Activated CD4-positive, alpha-beta memory T cell treated with anti-CD3 and anti-CD28 coated beads for 36 hours (primary cell): Measurements from ENCODE around the gene GOLGA6C. TPM values are rescaled to one million over a fixed set of nuclear protein-coding genes. Genes with fewer than 3 reads are reported as not detected.
"Not testable (repeated sequence)": the region's sequence is repeated elsewhere in the genome, so short reads cannot be mapped to it uniquely, and the experiment has no call there.

Experiments
- CTCF ChIA-PET: fragments of 350-600 bp; sonication (Branson Sonifier 250); formaldehyde crosslinking; loops from one replicate; lab custom pipeline; 2021; ENCODE audit warnings: antibody characterized with exemption, inconsistent platforms; lab: Charles Lee
- POLR2A ChIA-PET: fragments of 350-600 bp; sonication (Branson Sonifier 250); formaldehyde crosslinking; loops from one replicate; lab custom pipeline; 2021; ENCODE audit warnings: antibody characterized with exemption; lab: Charles Lee
- DNase-seq: peaks from one replicate; pipeline ENCODE4 v3.0.0-alpha.2; 2020
- H3K27ac Mint-ChIP-seq: one replicate; pipeline ENCODE4 v1.8.0; 2021; ENCODE audit warnings: mixed read lengths
- H3K27me3 Mint-ChIP-seq: one replicate; pipeline ENCODE4 v1.8.0; 2021; ENCODE audit warnings: mixed read lengths
- H3K36me3 Mint-ChIP-seq: one replicate; pipeline ENCODE4 v1.8.0; 2021; ENCODE audit warnings: mixed read lengths
- H3K4me1 Mint-ChIP-seq: one replicate; pipeline ENCODE4 v1.8.0; 2021; ENCODE audit warnings: low read depth, mixed read lengths
- H3K4me3 Mint-ChIP-seq: one replicate; pipeline ENCODE4 v1.8.0; 2021; ENCODE audit warnings: mild to moderate bottlenecking, mixed read lengths
- H3K9me3 Mint-ChIP-seq: one replicate; pipeline ENCODE4 v1.8.0; 2021; ENCODE audit warnings: mixed read lengths
- intact Hi-C: fragments of 100-400 bp; cut with micrococcal nuclease; formaldehyde crosslinking; loops from one replicate; pipeline ENCODE4 v1.15.1; 2023
- total RNA-seq, 2 experiments: library from RNA; stranded (reverse); gene quantifications; one replicate each; pipeline ENCODE4 v1.2.3, GENCODE V29; 2021

The GOLGA6C gene
- total RNA-seq, 2 experiments from 2014 or later: not detected

DNA sequence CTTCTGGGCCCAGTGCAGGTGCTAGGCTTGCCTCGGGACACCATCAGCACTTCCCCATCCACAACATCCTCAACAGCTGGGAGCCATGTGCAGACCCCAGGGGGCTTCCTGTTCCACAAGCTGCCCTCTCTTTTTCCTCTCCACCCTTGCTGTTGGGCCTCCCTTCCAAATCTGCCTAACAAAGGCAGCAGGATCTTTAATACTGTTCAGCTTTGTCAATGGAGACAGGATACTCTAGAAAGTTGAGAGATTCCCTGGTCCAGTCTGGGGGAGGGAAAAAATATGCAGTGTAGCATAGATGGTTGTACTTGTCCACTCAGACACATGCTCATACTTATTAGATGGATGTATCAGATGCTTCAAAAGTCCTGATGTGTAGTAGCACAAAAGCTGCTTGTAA lies 20.4 kb downstream of the GOLGA6C start:
- H3K27me3 Mint-ChIP-seq, H3K27ac Mint-ChIP-seq, H3K4me3 Mint-ChIP-seq, CTCF ChIA-PET, DNase-seq, POLR2A ChIA-PET, H3K4me1 Mint-ChIP-seq, H3K9me3 Mint-ChIP-seq, H3K36me3 Mint-ChIP-seq: not testable (repeated sequence)
- intact Hi-C loops: loop anchor here (10.0 kb wide), 1 partner anchor 974 kb away; no protein-coding TSS in a partner anchor

GRCh38 chr15:75282572-75282971 lies 24.4 kb downstream of the GOLGA6C start, which contains the start of gene GOLGA6D:
Gene GOLGA6D, plus strand, starts transcription at chr15:75282835. Its CDS starts 41 bp downstream, at chr15:75282876.
- H3K4me1 Mint-ChIP-seq, intact Hi-C loops, H3K36me3 Mint-ChIP-seq, H3K9me3 Mint-ChIP-seq, POLR2A ChIA-PET, H3K4me3 Mint-ChIP-seq, DNase-seq, H3K27ac Mint-ChIP-seq, H3K27me3 Mint-ChIP-seq, CTCF ChIA-PET: not testable (repeated sequence)

- intact Hi-C loops, H3K4me3 Mint-ChIP-seq, H3K9me3 Mint-ChIP-seq, H3K36me3 Mint-ChIP-seq, H3K27me3 Mint-ChIP-seq, CTCF ChIA-PET, DNase-seq, POLR2A ChIA-PET, H3K27ac Mint-ChIP-seq, H3K4me1 Mint-ChIP-seq: not testable (repeated sequence)
Observed at GRCh38 chr15:75284152-75284551, 26.0 kb downstream of the GOLGA6C start.

- H3K9me3 Mint-ChIP-seq, H3K4me1 Mint-ChIP-seq, H3K27ac Mint-ChIP-seq, POLR2A ChIA-PET, DNase-seq, H3K27me3 Mint-ChIP-seq, intact Hi-C loops, H3K36me3 Mint-ChIP-seq, CTCF ChIA-PET, H3K4me3 Mint-ChIP-seq: not testable (repeated sequence)
Observed at GRCh38 chr15:75293660-75294059, 35.5 kb downstream of the GOLGA6C start.

- DNase-seq, H3K27ac Mint-ChIP-seq, H3K36me3 Mint-ChIP-seq, H3K9me3 Mint-ChIP-seq, H3K4me1 Mint-ChIP-seq, H3K27me3 Mint-ChIP-seq, H3K4me3 Mint-ChIP-seq, intact Hi-C loops, POLR2A ChIA-PET: not testable (repeated sequence)
- CTCF ChIA-PET: interaction anchor here (0.6 to 0.8 kb wide), 2 partner anchors 95 to 265 kb away, joined by 3 read pairs; no protein-coding TSS in a partner anchor
Observed at GRCh38 chr15:75298541-75299310, 40.6 kb downstream of the GOLGA6C start.

- H3K36me3 Mint-ChIP-seq, POLR2A ChIA-PET, H3K9me3 Mint-ChIP-seq, H3K4me3 Mint-ChIP-seq, intact Hi-C loops, H3K27ac Mint-ChIP-seq, H3K4me1 Mint-ChIP-seq, H3K27me3 Mint-ChIP-seq: not testable (repeated sequence)
- CTCF ChIA-PET: interaction anchor here (1.5 kb wide), 1 partner anchor 9 kb away, joined by 4 read pairs; no protein-coding TSS in a partner anchor
- peak; percentile 77 for DNase-seq
Observed at GRCh38 chr15:75299311-75299688, 41.2 kb downstream of the GOLGA6C start.

DNA sequence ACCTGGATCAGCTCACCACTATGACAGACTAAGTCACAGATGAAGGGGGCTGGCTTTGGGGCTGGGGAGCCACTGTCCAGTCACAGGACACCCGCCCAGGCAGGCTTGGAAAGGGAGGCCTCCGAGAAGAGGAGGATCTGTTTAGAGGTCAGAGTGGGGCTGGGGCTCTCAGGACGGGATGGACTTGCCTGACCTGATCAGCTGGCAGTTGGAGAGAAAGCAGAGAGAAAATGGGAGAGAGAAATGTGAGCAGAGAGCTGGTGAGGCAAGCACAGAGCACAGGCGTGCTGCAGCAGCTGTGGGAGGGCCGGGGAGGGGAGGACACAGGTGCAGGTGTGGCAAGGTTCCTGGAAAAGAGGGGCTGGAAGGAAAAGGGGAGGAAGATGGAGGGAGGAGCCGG lies 41.9 kb downstream of the GOLGA6C start:
- H3K36me3 Mint-ChIP-seq, DNase-seq, H3K4me3 Mint-ChIP-seq, H3K27ac Mint-ChIP-seq, H3K27me3 Mint-ChIP-seq, POLR2A ChIA-PET, intact Hi-C loops, H3K9me3 Mint-ChIP-seq, H3K4me1 Mint-ChIP-seq: not testable (repeated sequence)
- CTCF ChIA-PET: interaction anchor here (1.5 kb wide), 1 partner anchor 8 kb away, joined by 4 read pairs; no protein-coding TSS in a partner anchor

DNA sequence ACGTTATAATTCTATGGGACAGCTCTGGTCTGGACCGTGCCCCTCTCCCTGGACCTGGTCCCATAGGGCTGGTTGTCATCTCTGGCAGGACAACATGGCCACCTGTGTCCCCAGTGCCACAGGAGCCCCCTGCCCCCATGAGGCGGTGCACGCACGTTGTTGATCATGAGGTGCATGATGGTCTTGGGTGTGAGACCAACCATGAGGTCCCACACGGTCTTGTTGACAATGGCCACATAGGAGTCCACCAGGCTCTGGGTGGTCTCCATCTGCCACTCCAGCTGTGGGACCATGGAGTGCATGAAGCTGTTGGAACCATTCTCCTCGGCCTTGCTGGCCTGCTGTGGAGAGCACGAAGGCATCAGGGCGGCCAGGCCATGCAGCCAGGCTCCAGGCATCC lies 44.2 kb downstream of the GOLGA6C start:
- H3K27me3 Mint-ChIP-seq: peaks cover 12% of the 10 kb centered on the region
- H3K4me1 Mint-ChIP-seq: no peaks in the 10 kb centered on the region
- ChIA-PET CTCF (no interaction called here), POLR2A (no interaction called here)
- H3K4me3 Mint-ChIP-seq: no peak overlapping the region
- no peak overlapping the region for H3K27ac Mint-ChIP-seq
- no peaks in the 10 kb centered on the region for H3K9me3 Mint-ChIP-seq
- intact Hi-C loops: no loop called here
- no peaks in the 10 kb centered on the region for H3K36me3 Mint-ChIP-seq
- DNase-seq: no peak

GRCh38 chr15:75302753-75303152 lies 44.6 kb downstream of the GOLGA6C start:
- CTCF ChIA-PET, H3K4me1 Mint-ChIP-seq, intact Hi-C loops, H3K27ac Mint-ChIP-seq, H3K36me3 Mint-ChIP-seq, DNase-seq, POLR2A ChIA-PET, H3K4me3 Mint-ChIP-seq, H3K9me3 Mint-ChIP-seq: not testable (repeated sequence)
- peaks cover 15% of the 10 kb centered on the region for H3K27me3 Mint-ChIP-seq

GRCh38 chr15:75306188-75306587 lies 48.1 kb downstream of the GOLGA6C start:
- Mint-ChIP-seq H3K4me1 (no peaks in the 10 kb centered on the region), H3K36me3 (no peaks in the 10 kb centered on the region), H3K4me3 (no peak overlapping the region), H3K27me3 (peaks cover 20% of the 10 kb centered on the region), H3K27ac (no peak overlapping the region), H3K9me3 (no peaks in the 10 kb centered on the region)
- no peak for DNase-seq
- intact Hi-C loops: no loop called here
- POLR2A ChIA-PET: no interaction called here
- CTCF ChIA-PET: no interaction called here

DNA sequence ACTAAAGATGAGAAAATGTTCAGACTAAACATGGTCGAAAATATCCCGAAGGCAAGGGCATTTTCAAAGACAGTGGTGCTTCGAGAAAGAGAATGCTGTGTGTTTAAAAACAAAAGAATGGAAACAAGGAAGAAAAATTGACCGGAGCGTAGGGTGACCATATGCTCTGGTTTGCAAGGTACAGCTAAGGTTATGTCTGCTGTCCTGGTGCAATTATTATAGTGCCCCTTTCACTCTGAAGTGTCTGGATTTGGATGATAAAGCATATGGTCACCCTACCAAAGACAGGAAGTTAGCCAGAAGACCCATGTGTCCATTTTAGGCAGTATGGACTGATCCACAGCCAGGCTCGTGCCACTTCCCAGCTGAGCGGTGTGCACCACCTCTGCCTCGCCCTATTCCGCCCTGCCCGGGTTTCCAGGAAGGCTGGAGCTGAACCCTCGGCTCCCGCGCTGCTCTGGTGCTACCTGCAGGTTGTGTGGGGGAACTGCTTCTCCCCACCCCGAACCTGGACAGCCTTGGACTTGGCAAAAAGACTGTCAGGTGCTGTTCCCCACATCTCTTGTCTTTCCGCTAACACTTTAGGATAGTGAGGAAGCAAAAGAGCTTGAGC lies 49.8 kb downstream of the GOLGA6C start:
- Mint-ChIP-seq H3K27ac (no peak overlapping the region), H3K9me3 (no peaks in the 10 kb centered on the region), H3K27me3 (peaks cover 24% of the 10 kb centered on the region), H3K4me1 (no peaks in the 10 kb centered on the region), H3K36me3 (no peaks in the 10 kb centered on the region), H3K4me3 (no peak overlapping the region)
- DNase-seq: peak; percentile 27
- intact Hi-C loops: no loop called here
- CTCF ChIA-PET: interaction anchor here (1.2 kb wide), 1 partner anchor 8 kb away, joined by 4 read pairs; no protein-coding TSS in a partner anchor
- POLR2A ChIA-PET: no interaction called here

DNA sequence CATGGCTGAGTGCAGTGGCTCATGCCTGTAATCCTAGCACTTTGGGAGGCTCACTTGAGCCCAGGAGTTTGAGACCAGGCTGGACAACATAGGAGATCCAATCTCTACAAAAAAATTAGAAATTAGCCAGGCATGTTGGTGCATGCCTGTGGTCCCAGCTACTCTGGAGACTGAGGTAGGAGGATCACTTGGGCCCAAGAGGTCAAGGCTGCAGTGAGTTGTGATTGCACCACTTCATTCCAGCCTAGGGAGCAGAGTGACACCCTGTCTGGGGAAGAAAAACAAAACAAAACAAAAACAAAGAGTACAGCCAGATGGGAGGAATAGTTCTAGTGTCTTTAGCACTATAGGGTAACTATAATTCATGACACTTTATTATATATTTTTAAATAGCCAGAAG lies 51.6 kb downstream of the GOLGA6C start:
- Mint-ChIP-seq H3K27ac (no peak overlapping the region), H3K4me1 (no peaks in the 10 kb centered on the region), H3K36me3 (no peaks in the 10 kb centered on the region), H3K27me3 (peaks cover 24% of the 10 kb centered on the region), H3K9me3 (no peaks in the 10 kb centered on the region), H3K4me3 (no peak overlapping the region)
- intact Hi-C loops: no loop called here
- no peak for DNase-seq
- POLR2A ChIA-PET: no interaction called here
- CTCF ChIA-PET: no interaction called here
